PFSK-1 (cell line): ENCODE measurements around the gene GLRA1.

Experiments used
- POLR2AphosphoS5 ChIP-seq: IDR thresholded peaks from 2 replicates; pipeline ENCODE4 v1.6.1; 2012; ENCODE audit warnings: low read depth, mild to moderate bottlenecking, control low read depth, low read length, moderate library complexity
- TAF1 ChIP-seq: IDR thresholded peaks from 2 replicates; pipeline ENCODE4 v1.6.1; 2012; ENCODE audit warnings: low read length, control low read depth, borderline replicate concordance; ENCODE audit not compliant: insufficient read depth

DNA sequence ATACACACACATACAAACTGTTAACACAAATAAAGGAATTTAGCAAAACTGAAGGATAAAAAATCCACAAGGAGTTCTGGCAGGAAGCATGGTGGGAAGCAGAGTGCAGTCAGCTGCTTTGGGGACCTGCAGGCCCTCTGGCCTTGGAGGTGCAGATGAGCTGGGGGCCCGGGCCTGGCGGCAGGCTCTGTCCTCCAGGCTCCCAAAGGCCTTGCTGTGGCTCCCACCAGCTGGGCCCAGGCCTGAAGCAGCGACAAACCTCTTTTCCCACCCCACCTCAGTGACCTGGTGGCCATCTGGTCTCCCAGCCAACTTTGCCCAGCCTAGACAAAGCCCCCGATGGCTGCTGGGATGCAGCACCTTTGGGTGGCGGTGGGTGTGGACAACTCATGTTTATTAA lies 67.8 kb downstream of the GLRA1 start:
- TF ChIP-seq TAF1 (no peak), POLR2AphosphoS5 (no peak)
